ENCODE data around the gene SLC6A11. TPM values are rescaled to one million over a fixed set of nuclear protein-coding genes. Genes with fewer than 3 reads are reported as not detected.

SLC6A11 gene
- total RNA-seq, 1 donor from 2014 or later: not detected

DNA sequence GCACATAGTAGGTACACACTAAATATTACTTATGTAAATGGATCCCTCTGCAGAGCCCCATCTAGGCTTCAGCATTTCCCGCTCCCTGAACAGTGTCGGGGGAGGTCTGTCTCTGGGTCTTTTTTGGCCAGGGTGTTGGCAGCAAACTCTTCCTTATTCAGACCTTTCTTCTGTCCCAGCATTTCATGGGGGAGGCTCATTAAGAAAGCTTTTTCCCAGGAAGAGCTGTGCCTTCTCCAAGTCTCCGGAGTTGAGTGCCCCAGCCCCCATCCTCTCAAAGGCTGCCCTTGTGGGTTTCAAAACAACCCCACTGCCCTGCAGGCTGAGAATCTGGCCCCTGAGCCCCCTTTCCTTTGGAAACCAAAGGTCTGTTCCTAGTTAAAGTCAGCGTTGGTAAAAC, 25.1 kb downstream of the SLC6A11 start:
- no peak for DNase-seq (ENCODE audit: low read depth)

DNA sequence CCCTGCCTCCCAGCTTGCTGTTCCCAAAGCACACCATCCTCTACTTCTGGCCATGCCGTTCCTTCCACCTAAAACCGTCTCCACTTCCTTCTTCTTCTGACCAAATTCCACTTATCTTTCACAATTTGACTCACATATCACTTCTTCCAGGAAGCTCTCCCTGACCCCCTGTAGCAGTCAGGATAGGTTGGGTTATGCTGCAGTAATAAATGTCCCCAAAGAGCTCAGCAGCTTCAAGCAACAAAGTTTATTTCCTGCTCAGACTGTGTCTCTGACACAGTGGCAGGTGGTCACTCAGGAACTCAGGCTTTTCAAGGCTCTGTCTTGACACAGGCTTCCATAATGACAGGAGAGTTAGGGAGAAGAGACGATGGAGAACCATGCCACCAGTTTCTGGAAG, 27.4 kb downstream of the SLC6A11 start:
- no peak for DNase-seq (ENCODE audit: low read depth)

DNA sequence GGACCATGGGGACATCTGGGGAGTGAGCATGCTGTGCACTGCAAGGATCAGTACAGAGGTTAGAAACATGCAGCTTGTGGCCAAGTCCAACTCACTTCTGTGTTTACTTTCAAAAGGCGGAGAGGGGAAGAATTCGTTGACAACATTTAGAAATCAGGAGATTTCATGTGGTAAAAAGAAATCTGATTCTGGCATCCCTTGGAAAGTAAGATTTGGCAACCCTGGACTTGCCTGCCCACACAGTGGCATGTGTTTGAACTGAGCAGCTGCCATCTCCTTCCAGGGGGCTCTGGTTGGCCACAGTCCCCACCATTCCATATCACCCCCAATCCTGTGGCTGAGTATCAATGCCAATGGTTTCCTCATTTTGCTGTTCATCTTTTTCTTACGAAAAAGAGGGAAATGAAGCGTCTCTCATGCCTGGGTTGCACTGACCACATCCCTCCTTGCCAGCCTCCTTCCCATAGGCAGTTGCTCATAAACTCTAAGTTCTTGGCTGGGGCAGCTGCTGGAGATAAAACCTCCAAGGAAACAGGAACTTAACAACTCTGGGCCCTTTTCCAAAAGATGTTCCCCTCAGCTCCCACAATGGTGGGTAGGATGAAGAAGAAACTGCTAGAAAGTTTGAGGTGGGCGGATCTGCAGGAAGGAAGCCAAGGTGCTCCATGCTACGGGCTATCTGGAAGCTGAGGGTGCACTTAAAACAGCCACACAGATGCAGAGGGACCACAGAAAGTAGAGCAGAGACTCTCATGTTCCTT, 29.2 kb downstream of the SLC6A11 start:
- DNase-seq (ENCODE audit: low read depth): no peak

DNA sequence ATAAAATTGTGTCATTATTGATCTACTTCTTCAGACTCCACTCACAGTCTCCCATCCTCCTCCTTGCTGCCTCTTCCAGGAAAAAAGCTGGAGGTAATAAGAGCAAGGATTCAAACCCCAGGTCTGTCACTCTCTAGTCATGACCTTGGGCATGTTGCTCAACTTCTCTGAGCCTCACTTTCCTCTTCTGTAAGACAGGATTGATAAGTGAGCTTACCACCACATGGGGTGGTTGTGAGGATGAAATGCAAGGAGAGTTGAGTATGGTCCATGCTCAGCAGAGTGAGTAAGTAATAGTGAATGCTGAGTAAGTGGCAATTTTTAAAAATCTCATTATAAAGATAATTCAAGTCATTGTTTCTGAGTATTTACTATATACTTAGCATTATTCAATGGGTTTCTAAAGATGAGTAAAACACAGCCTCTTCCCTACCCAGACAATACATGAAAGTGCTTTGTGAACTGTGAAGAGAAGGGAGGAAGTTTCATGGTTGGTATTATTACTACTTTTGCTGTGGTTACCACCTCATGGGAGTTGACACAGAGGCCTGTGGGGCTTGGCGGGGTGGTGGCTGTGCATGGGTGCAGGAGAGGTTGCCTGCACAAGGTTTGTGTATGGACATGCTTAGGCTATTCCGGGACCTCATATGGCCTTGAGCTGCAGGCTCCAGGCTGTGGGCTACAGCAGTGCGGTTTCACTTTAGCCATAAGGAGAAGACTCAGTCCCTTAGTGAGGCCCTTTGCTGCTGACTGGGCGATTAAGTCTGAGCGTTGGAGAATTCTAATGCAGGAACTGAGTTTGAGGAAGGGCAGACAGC, 30.0 kb downstream of the SLC6A11 start:
- DNase-seq (ENCODE audit: low read depth): no peak

DNA sequence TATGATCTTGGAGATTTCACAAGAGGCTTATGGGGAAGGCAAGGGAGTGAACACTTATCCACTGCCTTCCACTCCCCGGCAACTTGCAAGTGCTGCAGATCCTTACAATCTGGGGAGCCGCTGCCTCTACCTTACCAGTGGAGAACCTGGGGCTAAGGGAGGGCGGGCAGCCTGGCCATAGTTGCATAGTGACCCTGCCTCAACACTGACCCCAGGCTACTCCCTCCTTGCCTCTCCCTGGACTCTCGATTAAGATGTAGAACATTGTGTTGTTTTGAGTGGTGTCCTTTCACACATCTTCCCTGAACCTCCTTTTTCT, 30.6 kb downstream of the SLC6A11 start:
- no peak for DNase-seq (ENCODE audit: low read depth)

DNA sequence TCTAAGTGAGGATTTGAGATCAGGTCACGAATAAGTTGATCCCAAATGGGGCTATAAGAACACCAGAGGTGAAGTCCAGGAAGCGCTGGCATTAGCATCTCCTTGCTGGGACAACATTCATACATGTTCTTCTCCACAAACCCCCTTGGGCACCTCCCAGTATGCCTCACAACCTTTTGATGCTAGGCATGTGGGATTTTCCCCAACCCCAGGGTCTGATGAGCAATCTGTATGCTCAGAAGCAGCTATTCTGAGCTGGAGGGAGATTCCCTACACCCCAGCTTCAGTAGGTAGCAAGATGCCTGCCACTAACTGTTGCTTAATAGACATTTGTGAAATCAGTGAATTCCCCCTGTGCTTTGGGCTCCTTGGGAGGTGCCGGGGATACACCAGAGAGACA, 32.2 kb downstream of the SLC6A11 start:
- DNase-seq (ENCODE audit: low read depth): no peak

DNA sequence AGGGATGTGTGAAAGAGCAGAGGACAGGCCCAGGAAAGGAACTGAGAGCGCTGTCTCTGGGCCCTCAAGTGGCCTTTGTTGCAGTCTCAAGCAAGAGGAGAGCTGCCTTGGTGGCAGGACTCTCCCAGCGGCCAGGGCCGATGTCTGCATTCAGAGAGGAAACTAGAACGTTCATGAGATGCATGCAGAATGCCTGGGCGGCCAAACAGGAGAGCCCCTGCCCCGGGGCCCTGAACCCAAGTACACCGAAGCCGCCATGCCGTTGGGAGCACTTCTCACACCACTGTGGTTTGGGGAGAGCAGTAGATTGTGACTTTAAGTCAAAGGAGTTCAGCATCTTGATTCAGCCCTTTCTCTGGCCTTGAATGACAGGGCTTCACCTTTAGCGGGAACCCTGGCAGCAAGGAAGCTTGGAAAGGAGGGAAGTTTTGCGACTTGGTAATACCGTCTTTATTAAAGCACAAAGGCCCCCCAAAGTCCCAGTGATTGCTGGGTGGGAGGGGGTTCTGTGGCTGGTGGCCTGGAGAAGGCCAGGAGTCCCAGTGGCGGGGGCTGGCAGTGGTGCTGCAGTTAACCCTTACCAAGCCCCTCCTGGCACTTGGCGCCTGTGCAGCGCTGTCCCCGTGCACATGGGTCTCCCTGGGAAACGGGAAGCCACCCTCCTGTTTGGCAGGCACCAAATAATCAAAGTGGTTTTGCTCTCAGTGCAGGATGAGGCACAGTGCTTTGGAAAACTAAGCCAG, 36.2 kb downstream of the SLC6A11 start:
- no peak for DNase-seq (ENCODE audit: low read depth)

DNA sequence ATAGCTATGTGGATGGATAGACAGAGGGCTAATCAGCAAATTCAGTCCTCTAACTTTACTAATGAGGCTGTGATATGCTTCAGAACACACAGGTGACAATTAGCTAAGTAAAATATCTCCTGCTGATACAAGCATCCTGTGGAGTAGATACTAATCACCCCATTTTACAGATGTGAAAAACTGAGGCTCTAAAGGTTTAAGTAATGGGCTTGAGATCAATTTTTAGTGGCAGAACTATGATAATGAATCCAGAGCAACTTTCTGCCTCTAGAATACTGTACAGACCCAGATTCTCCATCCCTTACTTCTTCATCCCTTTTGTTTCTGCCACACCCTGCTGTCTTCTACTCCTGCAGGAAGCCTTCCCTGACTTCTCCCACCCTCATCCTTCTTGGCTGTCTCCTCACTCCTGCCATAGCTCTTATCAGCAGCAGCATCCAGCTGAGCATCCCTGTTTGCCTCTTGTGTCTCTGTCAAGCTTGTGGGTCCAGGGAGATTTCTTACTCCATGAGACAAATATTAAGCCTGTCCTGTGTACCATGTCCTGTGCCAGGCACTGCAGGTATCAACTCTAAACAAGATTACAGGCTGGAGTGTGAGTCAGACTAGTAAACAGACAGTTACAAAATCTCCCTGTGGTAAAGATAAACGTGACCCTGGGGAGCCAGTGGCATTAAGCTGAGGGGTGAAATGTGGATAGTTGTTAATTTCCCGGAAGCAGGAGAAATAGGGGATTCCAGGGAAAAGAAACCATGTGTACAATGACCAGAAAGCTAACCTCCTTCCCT, 39.2 kb downstream of the SLC6A11 start:
- DNase-seq (ENCODE audit: low read depth): no peak

DNA sequence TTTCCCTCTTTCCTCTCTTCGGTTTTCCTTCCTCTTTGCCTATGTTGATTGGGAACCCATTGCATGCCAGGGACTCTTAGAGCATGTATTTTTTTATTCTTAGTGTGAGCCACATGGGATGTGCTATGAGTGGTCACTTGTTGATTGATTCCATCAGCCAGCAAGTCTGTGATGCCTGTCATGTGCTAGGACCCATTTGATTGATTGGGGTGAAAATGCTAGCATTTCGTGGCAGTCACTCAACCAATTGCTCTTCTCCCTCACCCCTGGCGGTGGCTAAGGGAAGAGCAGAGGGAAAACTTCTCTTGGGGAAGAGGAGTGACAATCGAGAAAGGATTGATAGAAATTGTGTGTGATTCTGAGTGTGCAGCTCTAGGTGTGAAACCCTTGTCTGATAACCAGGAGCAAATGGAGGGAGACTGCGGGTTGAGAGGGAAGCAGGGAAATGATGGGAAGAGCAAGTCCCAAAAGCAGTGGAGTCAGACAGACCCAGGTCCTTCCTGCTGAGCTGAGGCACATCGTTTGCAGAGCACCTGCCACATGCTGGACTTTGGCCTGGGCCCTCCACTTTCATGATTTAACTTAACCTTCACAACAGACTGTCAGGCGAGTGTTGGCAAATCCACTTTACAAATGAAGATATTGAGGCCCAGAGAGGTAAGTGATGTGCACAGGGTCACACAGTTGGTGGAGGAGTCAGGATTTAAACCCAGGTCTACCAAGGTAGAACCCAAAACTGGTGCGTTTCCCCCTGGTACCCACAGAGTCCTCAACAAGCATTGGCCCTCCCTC, 40.0 kb downstream of the SLC6A11 start:
- DNase-seq (ENCODE audit: low read depth): no peak

DNA sequence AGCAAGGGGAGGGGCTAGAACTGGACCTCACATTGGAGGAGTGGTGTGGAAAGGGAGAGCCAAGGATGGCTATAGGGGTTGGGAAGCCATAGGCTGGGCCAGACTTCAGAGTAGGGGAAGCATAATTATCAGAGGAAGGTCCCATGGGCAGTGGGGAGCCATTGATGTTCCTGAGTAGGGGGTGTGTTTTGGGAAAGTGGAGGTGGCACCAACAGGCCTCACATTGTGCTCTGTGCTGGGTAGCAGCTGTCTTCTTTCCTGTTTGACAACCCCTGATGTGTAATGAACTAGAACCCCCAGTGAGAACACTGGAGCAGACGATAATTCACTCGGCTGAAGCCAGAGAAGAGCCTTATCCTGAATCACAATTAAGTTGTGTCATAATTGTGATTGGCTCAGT, 41.2 kb downstream of the SLC6A11 start:
- no peak for DNase-seq (ENCODE audit: low read depth)

DNA sequence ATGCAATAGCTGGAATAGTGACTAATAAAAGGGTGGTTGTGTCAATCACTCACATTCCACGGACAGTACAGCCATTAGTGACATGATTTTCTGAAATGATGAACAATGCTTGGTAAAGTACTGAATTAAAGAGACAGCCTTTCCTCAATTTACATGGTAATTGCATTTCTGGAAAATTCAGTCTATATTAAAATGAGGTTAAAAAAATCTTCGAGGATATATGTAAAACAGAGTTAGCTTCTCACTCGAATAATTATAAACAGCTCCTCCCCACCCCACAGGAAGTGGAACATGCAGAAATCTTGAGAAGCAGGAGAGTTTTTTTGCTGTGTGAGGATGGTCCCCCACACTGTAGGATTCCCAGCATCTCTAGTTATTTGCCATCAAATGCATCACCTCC, 42.1 kb downstream of the SLC6A11 start:
- no peak for DNase-seq (ENCODE audit: low read depth)

DNA sequence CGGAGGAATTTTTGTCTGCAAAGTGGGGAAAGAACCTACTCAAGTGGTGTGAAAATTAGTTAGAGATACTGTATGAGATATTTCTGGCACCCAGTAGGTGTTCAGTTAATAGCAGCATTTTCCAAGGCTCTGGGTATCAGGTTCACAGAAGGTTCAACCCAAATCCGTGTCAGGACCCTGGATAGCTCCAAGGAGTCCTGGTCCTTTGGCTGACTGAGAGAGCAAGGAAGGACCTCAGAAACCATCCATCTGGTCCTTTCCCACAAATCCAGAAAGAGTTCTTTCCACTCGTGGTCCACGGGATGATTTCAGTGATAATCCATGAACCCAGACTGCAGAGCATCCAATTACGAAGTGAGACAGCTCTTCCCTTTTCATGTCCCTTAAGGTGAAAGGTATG, 51.4 kb downstream of the SLC6A11 start:
- DNase-seq (ENCODE audit: low read depth): no peak

DNA sequence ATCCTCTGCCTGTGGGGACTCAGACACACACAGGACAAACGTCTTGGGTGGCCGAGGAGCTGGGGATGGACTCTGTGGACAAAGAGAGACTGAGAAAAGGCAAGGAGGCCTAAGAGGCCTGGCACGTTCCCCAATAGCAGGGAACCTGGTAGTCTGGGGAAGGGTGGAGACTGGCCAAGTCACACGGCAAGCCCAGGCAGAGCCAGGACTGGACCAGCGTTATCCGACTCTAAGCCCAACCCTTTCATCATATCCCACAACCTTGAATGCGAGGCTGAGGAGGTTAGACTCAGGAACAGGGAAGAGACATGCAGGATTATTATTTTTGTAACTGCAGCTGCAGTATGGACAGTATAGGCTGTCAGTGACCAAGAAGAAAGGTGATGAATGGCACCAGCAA, 53.4 kb downstream of the SLC6A11 start:
- no peak for DNase-seq (ENCODE audit: low read depth)

DNA sequence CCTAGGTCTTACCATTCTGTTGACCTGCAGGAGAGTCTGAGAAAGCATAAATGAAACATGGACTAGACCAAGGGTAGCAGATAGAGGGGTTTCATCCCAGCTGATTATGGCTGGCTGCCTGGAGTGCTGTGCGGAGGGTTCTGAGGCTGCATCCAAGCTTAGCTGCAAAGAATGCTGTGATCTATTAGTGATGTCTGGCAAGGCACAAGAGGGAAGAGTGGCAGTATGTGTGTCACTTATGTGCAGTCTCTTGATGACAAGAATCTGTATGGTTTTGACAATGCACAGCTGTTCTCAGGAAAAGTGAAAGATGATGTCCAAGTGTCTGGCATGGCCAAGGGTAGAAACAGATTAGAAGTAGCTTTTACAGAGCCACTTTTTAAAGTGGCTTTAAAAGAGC, 54.3 kb downstream of the SLC6A11 start:
- no peak for DNase-seq (ENCODE audit: low read depth)

DNA sequence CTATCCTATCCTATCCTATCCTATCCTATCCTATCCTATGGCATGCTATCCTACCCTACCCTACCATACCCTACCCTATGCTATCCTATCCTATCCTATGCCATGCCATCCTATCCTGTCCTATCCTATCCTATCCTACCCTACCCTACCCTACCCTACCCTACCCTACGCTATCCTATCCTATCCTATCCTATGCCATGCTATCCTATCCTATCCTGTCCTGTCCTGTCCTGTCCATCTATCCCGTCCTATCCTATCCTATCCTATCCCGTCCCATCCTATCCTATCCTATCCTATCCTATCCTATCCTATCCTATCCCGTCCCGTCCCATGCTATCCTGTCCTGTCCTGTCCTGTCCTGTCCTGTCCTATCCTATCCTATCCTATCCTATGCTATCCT, 57.4 kb downstream of the SLC6A11 start:
- DNase-seq (ENCODE audit: low read depth): no peak

DNA sequence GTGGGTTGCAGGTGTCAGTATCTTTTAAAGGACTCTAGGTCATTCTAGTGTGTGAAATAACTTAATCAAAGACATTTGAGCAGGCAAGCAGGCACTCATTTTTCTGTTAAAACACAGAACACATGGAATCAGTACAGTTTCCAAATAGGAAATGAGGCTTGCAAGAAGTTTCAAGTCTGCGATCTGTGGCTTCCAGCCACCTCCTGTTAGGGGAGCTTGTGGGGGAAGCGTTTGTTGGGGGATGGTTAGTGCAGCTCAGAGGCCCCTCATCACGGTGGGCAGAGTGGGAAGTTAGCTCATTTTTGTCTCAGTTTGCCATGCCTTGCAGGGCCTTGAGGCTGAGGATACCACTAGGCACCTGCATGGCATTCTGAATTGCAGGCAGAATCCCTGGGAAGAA, 59.9 kb downstream of the SLC6A11 start:
- DNase-seq (ENCODE audit: low read depth): no peak

DNA sequence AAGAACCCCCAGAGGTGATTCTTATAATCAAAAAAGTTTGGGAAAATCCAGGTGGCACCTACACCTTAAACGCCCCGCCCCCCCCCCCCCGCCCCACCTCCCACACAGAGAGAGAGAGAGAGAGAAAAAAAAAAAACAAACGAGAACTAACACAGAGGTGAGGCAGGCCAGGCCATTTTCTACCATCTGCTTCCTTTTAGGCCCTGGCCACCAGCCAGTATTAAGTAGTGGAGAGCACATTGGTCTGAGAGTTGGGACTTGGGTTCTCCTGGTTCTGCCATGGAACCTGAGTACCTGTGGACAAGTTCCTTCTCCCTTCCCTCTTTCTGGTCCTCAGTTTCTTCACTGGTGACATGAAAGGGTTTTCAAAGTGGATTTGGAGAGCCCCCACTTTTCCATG, 60.6 kb downstream of the SLC6A11 start:
- no peak for DNase-seq (ENCODE audit: low read depth)

DNA sequence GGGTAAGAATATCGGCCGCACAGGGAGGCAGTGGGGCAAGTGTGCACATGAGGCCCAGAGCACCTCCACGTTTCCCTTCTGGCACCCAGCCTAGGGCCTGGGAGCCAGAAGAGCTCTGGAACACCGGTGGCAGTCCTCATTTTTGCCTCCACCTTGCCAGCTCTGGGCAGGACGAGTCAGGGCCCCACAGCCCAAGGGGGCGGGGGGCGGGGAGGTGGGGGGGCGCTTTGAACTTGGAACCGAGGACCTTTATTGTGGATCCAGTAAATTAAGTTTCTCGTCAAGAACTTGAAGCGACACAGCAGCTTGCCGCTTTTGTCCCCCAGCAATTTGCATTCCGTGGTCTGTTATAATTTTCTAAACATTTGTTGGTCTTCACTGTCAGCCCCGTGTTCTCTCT, 66.8 kb downstream of the SLC6A11 start:
- DNase-seq (ENCODE audit: low read depth): no peak

DNA sequence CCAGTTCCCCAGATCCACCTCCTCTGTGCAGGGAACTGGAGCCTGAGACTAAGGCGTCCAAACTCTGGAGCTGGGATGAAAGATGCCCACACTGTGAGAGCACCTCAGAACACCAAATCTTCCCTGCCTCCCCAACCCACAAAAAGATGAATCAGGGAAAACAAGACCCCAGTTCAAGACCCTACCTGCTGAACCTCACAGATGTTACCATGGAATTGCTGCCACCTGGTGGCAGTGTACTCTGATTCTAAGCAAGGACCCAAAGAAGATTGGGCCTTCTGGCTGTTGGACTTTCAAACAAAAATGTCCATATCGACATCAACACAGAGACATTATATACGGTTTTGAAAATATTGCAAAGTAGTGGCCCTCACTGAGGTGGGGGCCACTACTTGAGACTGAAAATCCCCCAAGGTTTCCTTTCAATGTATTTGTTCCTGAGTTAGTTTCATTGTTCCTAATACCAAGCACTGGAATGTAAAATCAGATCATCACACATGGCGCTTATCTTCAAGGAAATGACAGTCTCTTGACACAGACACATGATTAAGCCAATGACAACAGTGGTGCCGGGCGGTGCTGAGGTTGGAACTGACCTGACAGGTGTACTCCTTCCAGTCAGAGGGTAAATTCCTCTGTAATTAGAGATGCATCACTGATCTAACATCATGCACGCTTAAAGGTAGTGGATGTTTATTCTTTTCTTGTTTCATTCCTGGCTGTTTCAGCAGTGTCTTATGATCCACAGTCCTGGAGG, 67.6 kb downstream of the SLC6A11 start:
- no peak for DNase-seq (ENCODE audit: low read depth)

DNA sequence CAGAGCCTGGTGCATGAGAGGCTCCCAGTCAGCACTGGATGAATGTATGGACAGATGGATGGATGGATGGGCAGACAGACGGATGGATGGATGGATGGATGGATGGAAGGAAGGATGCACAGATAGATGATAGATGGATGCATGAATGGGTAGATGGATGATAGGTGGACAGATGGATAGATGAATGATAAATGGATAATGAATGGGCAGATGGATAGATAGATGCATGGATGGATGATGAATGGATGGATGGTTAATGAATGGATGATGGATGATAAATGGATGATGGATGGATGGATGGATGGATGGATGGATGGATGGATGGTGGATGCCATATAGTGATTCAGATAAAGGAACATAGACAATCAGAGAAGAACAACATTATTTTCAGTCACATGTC, 71.0 kb downstream of the SLC6A11 start:
- no peak for DNase-seq (ENCODE audit: low read depth)

All from renal cortical epithelial cell (primary cell).